Spleen (tissue), 3 donors: Measurements from ENCODE around the gene LRMDA.

Experiments
- POLR2A ChIP-seq, 3 donors: fragments of 450-650 bp; IDR thresholded peaks; one replicate each; pipeline ENCODE4 v1.5.1; 2017; ENCODE audit warnings: antibody characterized with exemption in 3 of 3, mild to moderate bottlenecking in 1 of 3
- POLR2AphosphoS5 ChIP-seq, 3 donors: sonication (generic); formaldehyde crosslinking; IDR thresholded peaks; one replicate each; pipeline ENCODE4 v1.5.1; 2017; ENCODE audit warnings: antibody characterized with exemption in 3 of 3

- TF ChIP-seq POLR2A (IDR thresholded peaks at IDR 0.05) (no peak), POLR2AphosphoS5 (IDR thresholded peaks at IDR 0.05) (no peak)
Measured at GRCh38 chr10:75418712-75419111, 12.7 kb upstream of the LRMDA start.
